Inflammatory macrophage treated with lipopolysaccharide for 1 hour (primary cell): ENCODE measurements around the gene KIF4B.

Experiments used
- DNase-seq, 2 donors: peaks; one replicate each; pipeline ENCODE4 v3.0.0-alpha.2; 2020 to 2022

Gene KIF4B

DNA sequence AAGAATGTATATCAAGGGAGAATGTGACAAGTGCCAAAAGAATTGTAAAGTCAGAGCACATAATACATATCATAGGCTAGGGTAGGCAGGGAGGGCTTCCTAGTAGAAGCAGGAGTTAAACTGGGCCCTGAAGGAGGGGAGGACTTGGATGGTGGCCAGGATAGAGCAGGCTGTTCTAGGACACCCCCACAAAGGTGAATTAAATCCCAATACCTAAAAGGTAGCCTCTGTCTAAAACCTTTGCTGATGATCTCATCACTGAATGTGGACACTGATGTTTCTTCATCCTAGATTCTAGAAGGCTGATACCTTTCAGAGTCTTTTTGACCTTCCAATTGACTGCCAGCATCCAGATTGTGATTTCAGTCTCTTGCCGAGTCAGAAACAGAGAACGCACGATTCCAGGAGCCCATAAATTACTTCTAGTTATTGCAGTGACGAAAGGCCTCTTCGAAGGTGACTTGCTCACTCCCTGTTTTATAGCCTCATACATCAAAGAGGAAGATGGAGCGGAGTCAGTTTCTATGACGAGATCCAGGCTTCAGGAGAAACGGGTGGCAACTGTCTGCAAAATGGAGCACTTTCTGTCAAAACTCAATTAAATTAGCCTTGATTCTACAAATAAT, 43.2 kb downstream of the KIF4B start:
- DNase-seq = no peak

DNA sequence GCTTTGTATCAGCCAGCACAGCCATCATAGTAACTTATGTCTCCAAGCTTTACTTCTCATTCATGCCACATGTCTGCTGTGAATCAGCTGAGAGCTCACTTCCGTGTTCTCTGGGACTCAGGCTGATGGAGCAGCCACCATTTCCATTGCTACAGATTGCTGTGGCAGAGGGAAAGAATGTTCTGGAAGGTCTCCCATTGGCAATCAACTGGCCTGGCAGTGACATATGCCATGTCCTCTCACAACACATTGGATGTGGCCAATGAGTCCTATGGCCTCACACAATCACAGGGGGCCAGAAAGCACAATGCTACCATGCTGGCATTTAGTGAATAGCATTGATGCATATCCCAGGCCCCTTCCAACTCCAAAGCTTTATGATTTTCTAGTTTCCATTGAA, 44.1 kb downstream of the KIF4B start:
- no peak for DNase-seq

DNA sequence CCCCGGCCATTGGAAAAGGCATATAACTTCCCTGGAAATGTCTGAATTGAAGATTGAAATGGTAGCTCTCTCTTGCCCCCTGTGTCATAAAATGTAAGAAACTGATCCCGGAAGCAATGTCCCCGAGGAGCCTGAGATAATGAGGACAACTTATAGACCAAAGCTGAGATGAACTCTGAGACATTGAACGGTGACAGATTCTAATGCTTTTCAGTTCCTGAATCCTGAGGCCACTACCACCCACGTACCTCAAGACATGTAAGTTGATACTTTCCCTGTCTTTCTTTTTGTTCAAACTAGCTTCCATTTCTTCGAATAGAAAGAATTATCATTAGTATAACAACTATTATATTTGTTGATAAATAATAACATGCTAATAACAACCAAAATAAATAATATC, 51.0 kb downstream of the KIF4B start:
- no peak for DNase-seq

GRCh38 chr5:155066886-155067595, 53.5 kb downstream of the KIF4B start:
- DNase-seq = no peak
